ENCODE data around the gene OR56A1. TPM values are rescaled to one million over a fixed set of nuclear protein-coding genes. Genes with fewer than 3 reads are reported as not detected.

The OR56A1 gene
- total and polyA plus RNA-seq, 2 of the 13 experiments (the other 11 are each of a cell fraction or from before 2014, with no cell fraction given): not detected

- peak; percentile 43 for DNase-seq (ENCODE audit: low spot score)
- intact Hi-C loops (cut with micrococcal nuclease; ENCODE audit: unreplicated experiment): loop anchor here (1.0 to 2.0 kb wide), 3 partner anchors 275 to 330 kb away; no protein-coding TSS in a partner anchor
- ChIA-PET CTCF (ENCODE audit: low intra/inter-chr PET ratio, low total read pairs) (interaction anchor here (1.2 to 2.5 kb wide), 3 partner anchors 276 to 331 kb away, joined by 7 to 14 read pairs (median 12); no protein-coding TSS in a partner anchor), POLR2A (no interaction called here)
- Histone ChIP-seq H3K27me3 (ENCODE audit: control insufficient read depth in 1 of 2, insufficient read depth in 2 of 2, low read length in 2 of 2) (no peaks in the 10 kb centered on the region), H3K4me2 (ENCODE audit: low read depth, low read length) (no peak overlapping the region), H3K27ac (ENCODE audit: extremely low read length, insufficient read depth, low read length) (no peak overlapping the region), H3K4me3 (replicated peaks in 1 of 3; ENCODE audit: insufficient read depth in 1 of 3, low read depth in 2 of 3, low read length in 3 of 3) (no peak overlapping the region), H3K79me2 (ENCODE audit: insufficient read depth, low read length) (no peaks in the 10 kb centered on the region), H4K20me1 (ENCODE audit: insufficient read depth, low read length) (no peaks in the 10 kb centered on the region), H3K9me3 (ENCODE audit: low read length) (no peaks in the 10 kb centered on the region), H3K36me3 (replicated peaks in 1 of 2; ENCODE audit: control insufficient read depth in 1 of 2, insufficient read depth in 2 of 2, low read length in 2 of 2) (no peaks in the 10 kb centered on the region), H3K9ac (ENCODE audit: insufficient read depth, low read depth, low read length) (no peak overlapping the region), H2AFZ (ENCODE audit: low read length) (no peak overlapping the region), H3K4me1 (ENCODE audit: insufficient read depth, low read length) (no peaks in the 10 kb centered on the region)
- 3% methylated on average over 4 of the region's 4 CpGs for WGBS (ENCODE audit: low lambda C conversion rate)
- peak; percentile 64 for FAIRE-seq
- in situ Hi-C loops (cut with HindIII; ENCODE audit: extremely low pct_ligation_motif_present, low pct_unique_long_range_greater_than_20kb): loop anchor here (10.0 kb wide), 1 partner anchor 292 kb away; no protein-coding TSS in a partner anchor
- no TSS peak for BruUV-seq (replicated peaks)
- TF ChIP-seq STAG1 (CRISPR knock-in tag; IDR thresholded peaks at IDR 0.05) (peak; percentile 77), THAP8 (CRISPR knock-in tag; IDR thresholded peaks at IDR 0.05; ENCODE audit: borderline replicate concordance) (no peak), ZNF382 (CRISPR knock-in tag; IDR thresholded peaks at IDR 0.05; ENCODE audit: borderline replicate concordance) (no peak), RAD21 (CRISPR knock-in tag; IDR thresholded peaks at IDR 0.05) (peak; percentile 33; the same call in 1 of the 2 replicates), CTCF (CRISPR knock-in tag; IDR thresholded peaks at IDR 0.05) (peak; percentile 74), GFI1 (CRISPR knock-in tag; IDR thresholded peaks at IDR 0.05; ENCODE audit: borderline replicate concordance) (no peak), SMC3 (IDR thresholded peaks at IDR 0.05; ENCODE audit: low read length) (peak; percentile 54; the same call in 1 of the 2 replicates), TCF7L2 (IDR thresholded peaks at IDR 0.05; ENCODE audit: low read depth, low read length) (no peak)
- TF ChIP-seq, protein P1, sequence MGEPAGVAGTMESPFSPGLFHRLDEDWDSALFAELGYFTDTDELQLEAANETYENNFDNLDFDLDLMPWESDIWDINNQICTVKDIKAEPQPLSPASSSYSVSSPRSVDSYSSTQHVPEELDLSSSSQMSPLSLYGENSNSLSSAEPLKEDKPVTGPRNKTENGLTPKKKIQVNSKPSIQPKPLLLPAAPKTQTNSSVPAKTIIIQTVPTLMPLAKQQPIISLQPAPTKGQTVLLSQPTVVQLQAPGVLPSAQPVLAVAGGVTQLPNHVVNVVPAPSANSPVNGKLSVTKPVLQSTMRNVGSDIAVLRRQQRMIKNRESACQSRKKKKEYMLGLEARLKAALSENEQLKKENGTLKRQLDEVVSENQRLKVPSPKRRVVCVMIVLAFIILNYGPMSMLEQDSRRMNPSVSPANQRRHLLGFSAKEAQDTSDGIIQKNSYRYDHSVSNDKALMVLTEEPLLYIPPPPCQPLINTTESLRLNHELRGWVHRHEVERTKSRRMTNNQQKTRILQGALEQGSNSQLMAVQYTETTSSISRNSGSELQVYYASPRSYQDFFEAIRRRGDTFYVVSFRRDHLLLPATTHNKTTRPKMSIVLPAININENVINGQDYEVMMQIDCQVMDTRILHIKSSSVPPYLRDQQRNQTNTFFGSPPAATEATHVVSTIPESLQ (CRISPR knock-in tag; conservative IDR thresholded peaks at IDR 0.05): no peak
- peak; percentile 70 for ATAC-seq
These were observed 7.6 kb downstream of the OR56A1 start for GRCh38 chr11:6022956-6023355.

Measured in HepG2 (cell line).